Activated CD8-positive, alpha-beta memory T cell treated with anti-CD3 and anti-CD28 coated beads, Interleukin-2, amount 50 U/mL, for 24 hours (primary cell): ENCODE results near the gene GAPDH.
"Not testable (repeated sequence)": the region's sequence is repeated elsewhere in the genome, so short reads cannot be mapped to it uniquely, and the experiment has no call there.

Experiments used
- DNase-seq: peaks from one replicate; pipeline ENCODE4 v3.0.0-alpha.2; 2020; ENCODE audit errors: extremely low read depth

Gene GAPDH

GRCh38 chr12:6529291-6529737 lies 5.0 kb upstream of the GAPDH start:
- no peak for DNase-seq

DNA sequence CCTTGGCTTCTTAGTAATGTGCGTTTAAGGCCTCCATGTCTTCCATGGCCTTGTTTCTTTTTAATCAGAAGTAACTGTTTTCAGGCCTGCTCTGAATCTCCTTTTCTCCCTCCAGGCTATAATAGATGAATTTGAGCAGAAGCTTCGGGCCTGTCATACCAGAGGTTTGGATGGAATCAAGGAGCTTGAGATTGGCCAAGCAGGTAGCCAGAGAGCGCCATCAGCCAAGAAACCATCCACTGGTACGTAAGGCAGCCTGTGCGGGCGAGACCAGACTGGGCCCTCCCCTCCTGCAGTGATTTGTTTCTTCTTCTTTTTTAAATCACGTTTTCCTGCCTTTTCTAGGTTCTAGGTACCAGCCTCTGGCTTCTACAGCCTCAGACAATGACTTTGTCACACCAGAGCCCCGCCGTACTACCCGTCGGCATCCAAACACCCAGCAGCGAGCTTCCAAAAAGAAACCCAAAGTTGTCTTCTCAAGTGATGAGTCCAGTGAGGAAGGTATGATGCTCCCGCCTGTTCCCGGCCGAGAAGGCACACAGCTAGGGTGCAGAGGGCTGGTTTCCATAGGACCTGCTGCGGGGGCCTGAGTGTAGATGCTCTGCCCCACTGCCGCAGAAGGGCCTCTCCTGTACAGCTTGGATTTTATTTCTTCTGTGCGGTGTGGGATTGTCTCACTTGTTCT lies 3.6 kb upstream of the GAPDH start:
- DNase-seq: no peak

GRCh38 chr12:6532051-6532926 lies 2.0 kb upstream of the GAPDH start:
- peak; percentile 77 for DNase-seq

GRCh38 chr12:6532927-6533652 lies 1.2 kb upstream of the GAPDH start:
- DNase-seq: no peak

- DNase-seq: no peak
Observed at GRCh38 chr12:6533653-6533922, 729 bp upstream of the GAPDH start.

GRCh38 chr12:6534695-6534944 lies 303 bp downstream of the GAPDH start:
- DNase-seq: no peak

DNA sequence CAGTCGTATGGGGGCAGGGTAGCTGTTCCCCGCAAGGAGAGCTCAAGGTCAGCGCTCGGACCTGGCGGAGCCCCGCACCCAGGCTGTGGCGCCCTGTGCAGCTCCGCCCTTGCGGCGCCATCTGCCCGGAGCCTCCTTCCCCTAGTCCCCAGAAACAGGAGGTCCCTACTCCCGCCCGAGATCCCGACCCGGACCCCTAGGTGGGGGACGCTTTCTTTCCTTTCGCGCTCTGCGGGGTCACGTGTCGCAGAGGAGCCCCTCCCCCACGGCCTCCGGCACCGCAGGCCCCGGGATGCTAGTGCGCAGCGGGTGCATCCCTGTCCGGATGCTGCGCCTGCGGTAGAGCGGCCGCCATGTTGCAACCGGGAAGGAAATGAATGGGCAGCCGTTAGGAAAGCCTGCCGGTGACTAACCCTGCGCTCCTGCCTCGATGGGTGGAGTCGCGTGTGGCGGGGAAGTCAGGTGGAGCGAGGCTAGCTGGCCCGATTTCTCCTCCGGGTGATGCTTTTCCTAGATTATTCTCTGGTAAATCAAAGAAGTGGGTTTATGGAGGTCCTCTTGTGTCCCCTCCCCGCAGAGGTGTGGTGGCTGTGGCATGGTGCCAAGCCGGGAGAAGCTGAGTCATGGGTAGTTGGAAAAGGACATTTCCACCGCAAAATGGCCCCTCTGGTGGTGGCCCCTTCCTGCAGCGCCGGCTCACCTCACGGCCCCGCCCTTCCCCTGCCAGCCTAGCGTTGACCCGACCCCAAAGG lies 804 bp downstream of the GAPDH start:
- no peak for DNase-seq

DNA sequence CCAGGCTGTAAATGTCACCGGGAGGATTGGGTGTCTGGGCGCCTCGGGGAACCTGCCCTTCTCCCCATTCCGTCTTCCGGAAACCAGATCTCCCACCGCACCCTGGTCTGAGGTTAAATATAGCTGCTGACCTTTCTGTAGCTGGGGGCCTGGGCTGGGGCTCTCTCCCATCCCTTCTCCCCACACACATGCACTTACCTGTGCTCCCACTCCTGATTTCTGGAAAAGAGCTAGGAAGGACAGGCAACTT lies 1.3 kb downstream of the GAPDH start:
- no peak for DNase-seq

GRCh38 chr12:6535960-6536847 lies 1.9 kb downstream of the GAPDH start:
- no peak for DNase-seq

GRCh38 chr12:6536894-6537579 lies 2.7 kb downstream of the GAPDH start:
- DNase-seq: no peak

DNA sequence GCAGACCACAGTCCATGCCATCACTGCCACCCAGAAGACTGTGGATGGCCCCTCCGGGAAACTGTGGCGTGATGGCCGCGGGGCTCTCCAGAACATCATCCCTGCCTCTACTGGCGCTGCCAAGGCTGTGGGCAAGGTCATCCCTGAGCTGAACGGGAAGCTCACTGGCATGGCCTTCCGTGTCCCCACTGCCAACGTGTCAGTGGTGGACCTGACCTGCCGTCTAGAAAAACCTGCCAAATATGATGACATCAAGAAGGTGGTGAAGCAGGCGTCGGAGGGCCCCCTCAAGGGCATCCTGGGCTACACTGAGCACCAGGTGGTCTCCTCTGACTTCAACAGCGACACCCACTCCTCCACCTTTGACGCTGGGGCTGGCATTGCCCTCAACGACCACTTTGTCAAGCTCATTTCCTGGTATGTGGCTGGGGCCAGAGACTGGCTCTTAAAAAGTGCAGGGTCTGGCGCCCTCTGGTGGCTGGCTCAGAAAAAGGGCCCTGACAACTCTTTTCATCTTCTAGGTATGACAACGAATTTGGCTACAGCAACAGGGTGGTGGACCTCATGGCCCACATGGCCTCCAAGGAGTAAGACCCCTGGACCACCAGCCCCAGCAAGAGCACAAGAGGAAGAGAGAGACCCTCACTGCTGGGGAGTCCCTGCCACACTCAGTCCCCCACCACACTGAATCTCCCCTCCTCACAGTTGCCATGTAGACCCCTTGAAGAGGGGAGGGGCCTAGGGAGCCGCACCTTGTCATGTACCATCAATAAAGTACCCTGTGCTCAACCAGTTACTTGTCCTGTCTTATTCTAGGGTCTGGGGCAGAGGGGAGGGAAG lies 3.5 kb downstream of the GAPDH start:
- DNase-seq: not testable (repeated sequence)

DNA sequence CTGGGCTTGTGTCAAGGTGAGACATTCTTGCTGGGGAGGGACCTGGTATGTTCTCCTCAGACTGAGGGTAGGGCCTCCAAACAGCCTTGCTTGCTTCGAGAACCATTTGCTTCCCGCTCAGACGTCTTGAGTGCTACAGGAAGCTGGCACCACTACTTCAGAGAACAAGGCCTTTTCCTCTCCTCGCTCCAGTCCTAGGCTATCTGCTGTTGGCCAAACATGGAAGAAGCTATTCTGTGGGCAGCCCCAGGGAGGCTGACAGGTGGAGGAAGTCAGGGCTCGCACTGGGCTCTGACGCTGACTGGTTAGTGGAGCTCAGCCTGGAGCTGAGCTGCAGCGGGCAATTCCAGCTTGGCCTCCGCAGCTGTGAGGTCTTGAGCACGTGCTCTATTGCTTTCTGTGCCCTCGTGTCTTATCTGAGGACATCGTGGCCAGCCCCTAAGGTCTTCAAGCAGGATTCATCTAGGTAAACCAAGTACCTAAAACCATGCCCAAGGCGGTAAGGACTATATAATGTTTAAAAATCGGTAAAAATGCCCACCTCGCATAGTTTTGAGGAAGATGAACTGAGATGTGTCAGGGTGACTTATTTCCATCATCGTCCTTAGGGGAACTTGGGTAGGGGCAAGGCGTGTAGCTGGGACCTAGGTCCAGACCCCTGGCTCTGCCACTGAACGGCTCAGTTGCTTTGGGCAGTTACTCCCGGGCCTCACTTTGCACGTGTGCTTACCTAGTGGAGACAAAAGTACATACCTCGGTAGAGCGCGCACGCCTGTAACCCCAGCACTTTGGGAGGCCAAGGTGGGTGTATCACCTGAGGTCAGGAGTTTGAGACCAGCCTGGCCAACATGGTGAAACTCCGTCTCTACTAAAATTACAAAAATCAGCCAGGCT lies 4.3 kb downstream of the GAPDH start:
- no peak for DNase-seq

GRCh38 chr12:6539314-6539682 lies 5.0 kb downstream of the GAPDH start:
- DNase-seq: no peak

GRCh38 chr12:6539707-6540134 lies 5.4 kb downstream of the GAPDH start:
- DNase-seq: no peak

DNA sequence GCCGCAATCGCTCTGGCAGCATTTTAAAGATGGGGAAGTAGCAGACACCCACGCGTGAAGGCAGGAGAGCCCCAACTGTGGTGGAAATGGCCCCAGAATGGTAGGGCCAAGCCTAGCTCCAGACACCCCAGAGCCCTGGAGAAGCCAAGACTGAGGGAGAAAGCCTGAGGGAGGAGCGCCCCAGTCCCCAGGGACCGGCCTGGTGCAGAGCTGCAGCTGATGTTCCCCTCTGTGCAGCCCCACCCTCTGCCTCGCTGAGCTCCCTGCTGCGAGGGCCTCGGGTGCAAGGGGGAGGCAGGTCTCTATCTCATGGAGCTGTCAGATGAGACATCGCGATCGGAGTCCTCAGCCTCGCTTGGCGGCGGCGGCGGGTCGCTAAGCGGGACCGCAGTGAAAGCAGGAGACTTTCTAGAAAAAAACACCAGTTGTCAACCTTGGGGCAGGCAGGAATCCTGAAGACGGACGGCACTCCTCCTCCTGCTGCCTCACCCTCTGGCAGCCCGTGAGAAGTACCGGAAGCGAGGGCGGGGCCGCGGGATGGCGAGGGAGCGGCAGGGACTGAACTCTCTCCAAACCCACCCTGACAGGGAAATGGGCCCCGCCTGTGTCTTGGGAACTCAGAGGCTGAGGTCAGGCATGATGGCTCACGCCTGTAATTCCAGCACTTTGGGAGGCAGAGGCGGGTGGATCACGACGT lies 6.0 kb downstream of the GAPDH start:
- DNase-seq: no peak

DNA sequence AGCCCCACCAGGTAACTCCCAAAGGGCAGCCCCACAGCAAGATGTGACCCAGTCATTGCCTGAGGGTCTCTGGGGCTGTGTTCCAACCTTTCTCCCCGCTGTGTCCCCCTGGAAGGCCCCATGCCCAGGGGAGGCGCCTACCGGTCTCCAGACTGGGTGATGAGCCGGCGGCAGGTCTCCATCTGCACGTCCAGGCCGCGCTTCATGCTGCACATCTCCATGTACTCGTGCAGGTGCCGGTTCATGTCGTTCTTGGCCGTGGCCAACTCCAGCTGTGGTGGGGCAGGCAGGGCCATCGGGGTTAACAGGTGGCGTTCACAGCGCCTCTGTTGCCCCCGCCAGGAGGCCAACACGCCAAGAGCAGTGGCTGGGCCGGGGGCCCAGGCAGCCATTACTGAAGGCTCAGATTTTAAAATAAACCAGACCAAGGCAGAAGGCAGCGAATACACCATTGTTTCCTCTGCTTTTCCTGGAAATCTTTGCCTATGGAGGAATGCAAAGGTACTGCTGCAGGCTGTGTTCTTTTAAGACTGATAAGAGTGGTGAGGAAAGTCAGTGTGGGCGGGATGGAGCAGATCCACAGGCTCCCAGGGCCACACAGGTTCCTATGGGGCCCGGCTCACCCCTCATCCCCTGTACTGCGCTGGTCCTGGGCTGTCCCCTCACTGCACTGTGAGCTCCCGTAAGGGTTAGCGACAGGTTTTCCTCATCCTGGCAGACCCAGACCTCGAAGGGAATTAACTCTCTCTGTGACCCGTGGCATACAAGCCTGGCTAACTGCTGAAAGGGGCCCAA lies 7.3 kb downstream of the GAPDH start:
- DNase-seq: no peak

DNA sequence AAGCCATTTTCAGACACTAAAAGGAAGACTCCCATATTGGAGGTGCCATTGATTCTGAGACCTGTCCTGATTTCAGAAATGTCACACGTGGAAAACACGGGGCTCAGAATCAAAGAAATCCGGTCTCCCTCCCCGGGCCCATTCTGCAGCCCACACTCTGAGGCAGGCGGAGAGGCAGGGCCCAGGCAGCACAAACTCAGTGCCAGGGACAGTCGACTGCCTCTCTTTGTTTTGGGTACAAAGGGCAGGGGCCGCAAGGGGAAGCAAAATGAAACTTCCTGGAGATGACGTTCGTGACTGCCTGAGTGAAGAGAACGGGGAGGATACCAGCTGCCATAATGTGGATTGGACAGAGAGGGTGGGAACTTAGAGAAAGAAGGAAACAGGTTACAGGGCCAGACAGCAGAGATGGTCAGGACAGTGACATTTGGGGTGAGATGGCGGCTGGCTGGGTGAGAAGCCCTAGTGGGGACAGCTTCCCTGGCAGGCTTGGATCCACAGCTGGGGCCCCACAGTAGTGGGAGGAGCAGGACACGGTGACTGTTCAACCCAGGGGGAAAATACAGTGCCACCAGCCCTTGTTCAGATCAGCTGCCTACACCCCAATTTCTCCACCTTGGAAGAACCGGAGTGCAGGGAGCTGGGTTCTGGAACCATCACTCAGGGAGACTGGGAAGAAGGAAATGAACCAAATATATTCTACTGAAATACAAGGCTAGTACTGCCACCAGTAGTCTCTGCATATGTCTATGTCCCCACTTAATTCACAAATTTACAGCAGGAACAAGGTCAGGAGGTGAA lies 8.1 kb downstream of the GAPDH start:
- DNase-seq: no peak
